ENCODE measurements around the gene TRIM15.
"Not testable (repeated sequence)": the region's sequence is repeated elsewhere in the genome, so short reads cannot be mapped to it uniquely, and the experiment has no call there.

DNA sequence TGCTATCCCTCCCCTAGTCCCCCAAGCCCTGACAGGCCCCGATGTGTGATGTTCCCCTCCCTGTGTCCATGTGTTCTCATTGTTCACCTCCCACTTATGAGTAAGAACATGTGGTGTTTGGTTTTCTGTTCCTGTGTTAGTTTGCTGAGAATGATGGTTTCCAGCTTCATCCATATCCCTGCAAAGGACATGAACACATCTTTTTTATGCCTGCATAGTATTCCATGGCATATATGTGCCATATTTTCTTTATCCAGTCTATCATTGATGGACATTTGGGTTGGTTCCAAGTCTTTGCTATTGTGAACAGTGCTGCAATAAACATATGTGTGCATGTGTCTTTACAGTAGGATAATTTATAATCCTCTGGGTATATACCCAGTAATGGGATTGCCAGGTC lies 1.9 kb downstream of the TRIM15 start:
- not testable (repeated sequence) for TF ChIP-seq CTCF (IDR thresholded peaks at IDR 0.05; ENCODE audit: low read length); EZH2 (IDR thresholded peaks at IDR 0.05; ENCODE audit: borderline replicate concordance, low read length)
